ENCODE data around the gene NRL. TPM values are rescaled to one million over a fixed set of nuclear protein-coding genes. Genes with fewer than 3 reads are reported as not detected.

Gene NRL
- total and polyA plus RNA-seq, 9 of the 15 experiments (the other 6 are each of a cell fraction or from before 2014, with no cell fraction given) = 0.07 to 2.7 (median 1.4) TPM; not detected in 1

- TF ChIP-seq MYC (IDR thresholded peaks at IDR 0.05; ENCODE audit: low read depth, low read length) (peak; percentile 31; the same call in 1 of the 2 replicates), MYC (CRISPR knock-in tag; IDR thresholded peaks at IDR 0.05; ENCODE audit: borderline replicate concordance, low read depth) (no peak), SUPT5H (IDR thresholded peaks at IDR 0.05) (peak; percentile 66), KDM4B (IDR thresholded peaks at IDR 0.05; ENCODE audit: borderline replicate concordance in 2 of 2, low read depth in 1 of 2) (peak in 1 of 2 experiments; percentile 76; a peak in 1 of 4 replicates), HDAC1 (IDR thresholded peaks at IDR 0.05) (no peak), VEZF1 (CRISPR knock-in tag; IDR thresholded peaks at IDR 0.05) (peak; percentile 84), PRPF4 (IDR thresholded peaks at IDR 0.05; ENCODE audit: insufficient read depth, low read depth, low read length, poor library complexity, severe bottlenecking) (no peak), IRF1 (CRISPR knock-in tag; IDR thresholded peaks at IDR 0.05; ENCODE audit: borderline replicate concordance) (no peak), MAZ (CRISPR knock-in tag; conservative IDR thresholded peaks at IDR 0.05 in 1 of 2, IDR thresholded peaks at IDR 0.05 in 1 of 2) (peak; percentile 32 to 47), STAT5A (IDR thresholded peaks at IDR 0.05; ENCODE audit: borderline replicate concordance, low read length) (no peak), ZFX (CRISPR knock-in tag; IDR thresholded peaks at IDR 0.05) (peak; percentile 75), TAF1 (IDR thresholded peaks at IDR 0.05; ENCODE audit: control insufficient read depth, extremely low read depth, insufficient read depth, low read length, severe bottlenecking) (peak; percentile 65), TCFL5 (CRISPR knock-in tag; conservative IDR thresholded peaks at IDR 0.05) (no peak), ESRRB (CRISPR knock-in tag; IDR thresholded peaks at IDR 0.05; ENCODE audit: borderline replicate concordance) (no peak), TBP (optimal IDR thresholded peaks at IDR 0.05; ENCODE audit: low read depth, low read length) (peak; percentile 81), NRF1 (conservative IDR thresholded peaks at IDR 0.05 in 1 of 2, IDR thresholded peaks at IDR 0.05 in 1 of 2) (peak; percentile 91 to 93)
- TF ChIP-seq, protein P1, sequence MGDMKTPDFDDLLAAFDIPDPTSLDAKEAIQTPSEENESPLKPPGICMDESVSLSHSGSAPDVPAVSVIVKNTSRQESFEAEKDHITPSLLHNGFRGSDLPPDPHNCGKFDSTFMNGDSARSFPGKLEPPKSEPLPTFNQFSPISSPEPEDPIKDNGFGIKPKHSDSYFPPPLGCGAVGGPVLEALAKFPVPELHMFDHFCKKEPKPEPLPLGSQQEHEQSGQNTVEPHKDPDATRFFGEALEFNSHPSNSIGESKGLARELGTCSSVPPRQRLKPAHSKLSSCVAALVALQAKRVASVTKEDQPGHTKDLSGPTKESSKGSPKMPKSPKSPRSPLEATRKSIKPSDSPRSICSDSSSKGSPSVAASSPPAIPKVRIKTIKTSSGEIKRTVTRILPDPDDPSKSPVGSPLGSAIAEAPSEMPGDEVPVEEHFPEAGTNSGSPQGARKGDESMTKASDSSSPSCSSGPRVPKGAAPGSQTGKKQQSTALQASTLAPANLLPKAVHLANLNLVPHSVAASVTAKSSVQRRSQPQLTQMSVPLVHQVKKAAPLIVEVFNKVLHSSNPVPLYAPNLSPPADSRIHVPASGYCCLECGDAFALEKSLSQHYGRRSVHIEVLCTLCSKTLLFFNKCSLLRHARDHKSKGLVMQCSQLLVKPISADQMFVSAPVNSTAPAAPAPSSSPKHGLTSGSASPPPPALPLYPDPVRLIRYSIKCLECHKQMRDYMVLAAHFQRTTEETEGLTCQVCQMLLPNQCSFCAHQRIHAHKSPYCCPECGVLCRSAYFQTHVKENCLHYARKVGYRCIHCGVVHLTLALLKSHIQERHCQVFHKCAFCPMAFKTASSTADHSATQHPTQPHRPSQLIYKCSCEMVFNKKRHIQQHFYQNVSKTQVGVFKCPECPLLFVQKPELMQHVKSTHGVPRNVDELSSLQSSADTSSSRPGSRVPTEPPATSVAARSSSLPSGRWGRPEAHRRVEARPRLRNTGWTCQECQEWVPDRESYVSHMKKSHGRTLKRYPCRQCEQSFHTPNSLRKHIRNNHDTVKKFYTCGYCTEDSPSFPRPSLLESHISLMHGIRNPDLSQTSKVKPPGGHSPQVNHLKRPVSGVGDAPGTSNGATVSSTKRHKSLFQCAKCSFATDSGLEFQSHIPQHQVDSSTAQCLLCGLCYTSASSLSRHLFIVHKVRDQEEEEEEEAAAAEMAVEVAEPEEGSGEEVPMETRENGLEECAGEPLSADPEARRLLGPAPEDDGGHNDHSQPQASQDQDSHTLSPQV (IDR thresholded peaks at IDR 0.05) = no peak
- TF ChIP-seq, protein P2, sequence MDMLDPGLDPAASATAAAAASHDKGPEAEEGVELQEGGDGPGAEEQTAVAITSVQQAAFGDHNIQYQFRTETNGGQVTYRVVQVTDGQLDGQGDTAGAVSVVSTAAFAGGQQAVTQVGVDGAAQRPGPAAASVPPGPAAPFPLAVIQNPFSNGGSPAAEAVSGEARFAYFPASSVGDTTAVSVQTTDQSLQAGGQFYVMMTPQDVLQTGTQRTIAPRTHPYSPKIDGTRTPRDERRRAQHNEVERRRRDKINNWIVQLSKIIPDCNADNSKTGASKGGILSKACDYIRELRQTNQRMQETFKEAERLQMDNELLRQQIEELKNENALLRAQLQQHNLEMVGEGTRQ (CRISPR knock-in tag; IDR thresholded peaks at IDR 0.05) = peak; percentile 79
- TF ChIP-seq, protein P3, sequence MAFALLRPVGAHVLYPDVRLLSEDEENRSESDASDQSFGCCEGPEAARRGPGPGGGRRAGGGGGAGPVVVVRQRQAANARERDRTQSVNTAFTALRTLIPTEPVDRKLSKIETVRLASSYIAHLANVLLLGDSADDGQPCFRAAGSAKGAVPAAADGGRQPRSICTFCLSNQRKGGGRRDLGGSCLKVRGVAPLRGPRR (CRISPR knock-in tag; IDR thresholded peaks at IDR 0.05) = no peak
These were observed 26.5 kb upstream of the NRL start, which contains the start of gene EMC9 (continued) for GRCh38 chr14:24141097-24141880.
